Activated CD4-positive, alpha-beta T cell treated with anti-CD3 and anti-CD28 coated beads for 1 hour (primary cell): ENCODE measurements around the gene HSP90B1.

ENCODE experiments used
- DNase-seq: peaks from one replicate; pipeline ENCODE4 v3.0.0-alpha.2; 2020

HSP90B1 gene

GRCh38 chr12:103978384-103978982 lies 48.3 kb downstream of the HSP90B1 start:
- DNase-seq = no peak

GRCh38 chr12:103986829-103987228 lies 56.6 kb downstream of the HSP90B1 start:
- no peak for DNase-seq

GRCh38 chr12:103994235-103994634 lies 64.0 kb downstream of the HSP90B1 start:
- DNase-seq = no peak

GRCh38 chr12:103996595-103996994 lies 66.4 kb downstream of the HSP90B1 start:
- DNase-seq = no peak

- DNase-seq = no peak
These were observed 67.2 kb downstream of the HSP90B1 start for GRCh38 chr12:103997286-103997900.
